Stimulated activated naive CD8-positive, alpha-beta T cell treated with anti-CD3 and anti-CD28 coated beads, Interleukin-15, Interleukin-2, amounts not matched to agents 100 ng/mL and 50 ng/mL, for 24 hours (primary cell): Measurements from ENCODE around the gene YTHDC2.
"Not testable (repeated sequence)": the region's sequence is repeated elsewhere in the genome, so short reads cannot be mapped to it uniquely, and the experiment has no call there.

Experiments used
- H3K27ac Mint-ChIP-seq: one replicate; pipeline ENCODE4 v1.8.0; 2021; ENCODE audit warnings: mild to moderate bottlenecking, mixed read lengths
- H3K27me3 Mint-ChIP-seq: one replicate; pipeline ENCODE4 v1.8.0; 2021; ENCODE audit warnings: mixed read lengths
- H3K36me3 Mint-ChIP-seq: one replicate; pipeline ENCODE4 v1.8.0; 2021; ENCODE audit warnings: low read depth, mixed read lengths
- H3K4me1 Mint-ChIP-seq: one replicate; pipeline ENCODE4 v1.8.0; 2021; ENCODE audit warnings: low read depth, mixed read lengths
- H3K4me3 Mint-ChIP-seq: one replicate; pipeline ENCODE4 v1.8.0; 2021; ENCODE audit warnings: mild to moderate bottlenecking, mixed read lengths
- H3K9me3 Mint-ChIP-seq: one replicate; pipeline ENCODE4 v1.8.0; 2021; ENCODE audit warnings: mixed read lengths

Gene YTHDC2

DNA sequence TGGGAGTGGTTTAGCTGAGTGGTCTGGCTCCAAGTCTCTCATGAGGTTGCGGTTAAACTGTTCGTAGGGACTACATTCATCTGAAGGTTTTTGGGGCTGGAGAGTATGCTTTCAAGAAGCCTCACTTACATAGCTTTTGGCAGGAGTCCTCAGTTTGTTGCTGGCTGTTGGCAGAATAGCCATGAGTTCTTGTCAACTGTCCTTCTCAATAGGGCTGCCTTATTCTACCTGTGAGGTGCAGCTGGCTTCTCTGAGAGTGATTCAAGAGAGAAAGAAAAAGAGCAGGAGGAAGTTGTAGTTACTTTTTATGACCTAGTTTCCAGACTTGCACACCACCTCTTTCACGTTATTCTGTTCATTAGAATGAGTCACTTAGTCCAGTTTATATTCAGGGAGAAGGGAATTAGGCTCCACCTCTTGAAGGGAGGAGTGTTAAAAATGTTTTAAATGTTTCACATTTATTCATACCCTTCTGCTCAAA is 33.2 kb downstream of the YTHDC2 start:
- H3K36me3 Mint-ChIP-seq: peaks cover 70% of the 10 kb centered on the region
- no peaks in the 10 kb centered on the region for H3K9me3 Mint-ChIP-seq

DNA sequence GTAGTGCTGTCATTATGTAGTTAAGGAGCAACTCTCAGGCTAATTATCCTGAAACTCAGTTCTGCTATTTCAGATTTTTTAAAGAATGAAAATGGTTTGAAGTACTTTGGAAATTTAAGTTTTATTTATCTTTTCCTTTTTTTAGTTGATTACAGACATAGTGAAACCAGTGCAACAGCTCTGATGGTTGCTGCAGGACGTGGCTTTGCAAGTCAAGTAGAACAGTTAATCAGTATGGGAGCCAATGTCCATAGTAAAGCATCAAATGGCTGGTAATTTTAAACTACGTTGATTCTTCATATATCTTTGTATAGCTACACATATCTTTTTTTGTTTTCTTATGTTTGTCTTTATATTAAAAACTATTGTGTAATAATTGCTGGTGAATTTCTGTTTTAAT is 34.9 kb downstream of the YTHDC2 start:
- H3K4me1 Mint-ChIP-seq: peaks cover 10% of the 10 kb centered on the region
- no peak overlapping the region for H3K27ac Mint-ChIP-seq
- H3K27me3 Mint-ChIP-seq: no peaks in the 10 kb centered on the region
- H3K9me3 Mint-ChIP-seq: no peaks in the 10 kb centered on the region
- H3K36me3 Mint-ChIP-seq: peaks cover 70% of the 10 kb centered on the region
- no peak overlapping the region for H3K4me3 Mint-ChIP-seq

More for the DNA sequence above, 33.2 kb downstream of the YTHDC2 start:
- Mint-ChIP-seq H3K4me3 (no peak overlapping the region), H3K4me1 (peaks cover 10% of the 10 kb centered on the region), H3K27ac (peak overlapping the region; percentile 4), H3K27me3 (no peaks in the 10 kb centered on the region)

DNA sequence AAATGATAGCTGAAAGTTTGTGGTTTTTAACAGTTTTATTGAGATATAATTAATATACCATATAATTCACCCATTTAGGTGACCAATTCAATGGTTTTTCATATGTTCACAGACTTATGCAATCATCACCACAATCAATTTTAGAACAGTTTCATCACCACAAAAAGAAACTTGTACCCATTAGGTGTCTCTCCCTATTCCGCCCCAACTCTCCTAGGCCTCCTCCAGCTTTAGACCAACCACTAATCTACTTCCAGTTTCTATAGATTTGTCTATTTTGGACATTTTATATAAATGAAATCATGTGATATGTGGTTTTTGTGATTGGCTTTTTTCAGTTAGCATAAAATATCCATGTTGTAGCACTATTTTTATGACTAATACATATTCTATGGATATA is 38.6 kb downstream of the YTHDC2 start:
- H3K27me3 Mint-ChIP-seq: no peaks in the 10 kb centered on the region
- H3K36me3 Mint-ChIP-seq: peaks cover 62% of the 10 kb centered on the region
- no peaks in the 10 kb centered on the region for H3K4me1 Mint-ChIP-seq
- H3K27ac Mint-ChIP-seq: no peak overlapping the region
- H3K9me3 Mint-ChIP-seq: no peaks in the 10 kb centered on the region
- no peak overlapping the region for H3K4me3 Mint-ChIP-seq

DNA sequence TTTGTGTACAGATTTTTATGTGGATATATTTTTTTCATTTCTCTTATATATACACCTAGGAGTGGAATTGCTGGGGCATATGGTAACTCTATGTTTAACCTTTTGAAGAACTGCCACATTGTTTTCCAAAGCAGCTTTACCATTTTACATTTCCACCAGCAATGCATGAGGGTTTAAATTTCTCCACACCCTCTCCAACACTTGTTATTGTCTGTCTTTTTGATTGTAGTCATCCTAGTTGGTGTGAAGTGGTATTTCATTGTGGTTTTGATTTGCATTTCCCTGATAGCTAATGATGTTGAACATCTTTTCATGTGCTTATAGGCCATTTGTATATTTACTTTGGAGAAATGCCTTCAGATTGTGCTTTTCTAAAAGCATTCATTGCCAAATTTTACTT is 39.1 kb downstream of the YTHDC2 start:
- Mint-ChIP-seq H3K36me3 (peaks cover 61% of the 10 kb centered on the region), H3K9me3 (no peaks in the 10 kb centered on the region), H3K27ac (no peak overlapping the region), H3K4me3 (no peak overlapping the region), H3K27me3 (no peaks in the 10 kb centered on the region), H3K4me1 (no peaks in the 10 kb centered on the region)

DNA sequence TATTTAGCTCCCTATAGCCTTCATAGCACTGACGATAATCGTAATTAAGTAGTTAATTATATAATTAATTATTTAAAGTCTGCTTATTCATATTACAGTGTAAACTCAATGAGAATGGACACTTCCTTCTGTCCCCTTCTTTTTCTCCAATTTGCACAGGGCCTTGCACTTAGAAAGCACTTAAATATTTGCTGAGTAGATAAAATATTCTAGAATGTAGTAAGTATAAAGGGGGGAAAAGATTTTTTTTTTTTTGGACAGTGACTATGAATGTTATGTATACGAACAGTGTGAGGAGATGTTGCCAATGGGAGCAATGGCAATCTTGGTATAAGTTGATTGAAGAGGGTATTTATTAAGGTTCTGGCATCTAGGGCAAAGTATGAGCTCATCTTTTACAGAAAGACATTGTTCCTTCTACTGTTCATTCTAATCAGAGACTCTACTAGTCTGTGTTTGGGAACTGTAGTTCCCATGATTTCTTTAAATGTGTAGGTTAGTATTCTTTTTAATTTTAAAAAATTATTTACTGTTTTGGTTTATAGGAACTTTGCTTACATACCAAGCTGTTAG is 49.4 kb downstream of the YTHDC2 start:
- H3K9me3 Mint-ChIP-seq: no peaks in the 10 kb centered on the region
- H3K4me1 Mint-ChIP-seq: no peaks in the 10 kb centered on the region
- H3K36me3 Mint-ChIP-seq: peaks cover 65% of the 10 kb centered on the region
- no peak overlapping the region for H3K27ac Mint-ChIP-seq
- H3K4me3 Mint-ChIP-seq: no peak overlapping the region
- no peaks in the 10 kb centered on the region for H3K27me3 Mint-ChIP-seq

DNA sequence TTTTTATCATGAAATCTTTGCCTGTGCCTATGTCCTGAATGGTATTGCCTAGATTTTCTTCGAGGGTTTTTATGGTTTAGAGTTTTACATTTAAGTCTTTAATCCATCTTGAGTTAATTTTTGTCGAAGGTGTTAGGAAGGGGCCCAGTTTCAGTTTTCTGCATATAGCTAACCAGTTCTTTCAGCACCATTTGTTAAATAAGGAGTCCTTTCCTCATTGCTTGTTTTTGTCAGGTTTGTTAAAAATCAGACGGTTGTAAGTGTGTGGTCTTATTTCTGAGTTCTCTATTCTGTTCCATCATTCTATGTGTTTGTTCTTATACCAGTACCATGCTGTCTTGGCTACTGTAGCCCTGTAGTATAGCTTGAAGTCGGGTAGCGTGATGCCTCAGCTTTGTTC is 55.9 kb downstream of the YTHDC2 start:
- no peak overlapping the region for H3K27ac Mint-ChIP-seq
- H3K27me3 Mint-ChIP-seq: no peaks in the 10 kb centered on the region
- H3K4me1 Mint-ChIP-seq: peaks cover 4% of the 10 kb centered on the region
- H3K36me3 Mint-ChIP-seq: peaks cover 82% of the 10 kb centered on the region
- H3K9me3 Mint-ChIP-seq: peaks cover 7% of the 10 kb centered on the region
- no peak overlapping the region for H3K4me3 Mint-ChIP-seq

DNA sequence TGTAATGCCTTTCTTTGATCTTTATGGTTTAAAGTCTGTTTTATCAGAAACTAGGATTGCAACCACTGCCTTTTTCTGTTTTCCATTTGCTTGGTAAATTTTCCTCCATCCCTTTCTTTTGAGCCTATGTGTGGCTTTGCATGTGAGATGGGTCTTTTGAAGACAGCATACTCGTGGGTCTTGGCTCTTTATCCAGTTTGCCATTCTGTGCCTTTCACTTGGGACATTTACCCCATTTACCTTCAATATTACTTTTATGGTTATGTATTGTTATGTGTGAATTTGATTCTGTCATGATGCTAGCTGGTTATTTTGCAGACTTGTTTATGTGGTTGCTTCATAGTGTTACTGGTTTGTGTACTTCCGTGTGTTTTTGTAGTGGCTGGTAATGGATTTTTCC is 59.2 kb downstream of the YTHDC2 start:
- no peaks in the 10 kb centered on the region for H3K27me3 Mint-ChIP-seq
- peaks cover 9% of the 10 kb centered on the region for H3K4me1 Mint-ChIP-seq
- H3K4me3 Mint-ChIP-seq: no peak overlapping the region
- H3K9me3 Mint-ChIP-seq: peaks cover 7% of the 10 kb centered on the region
- H3K27ac Mint-ChIP-seq: no peak overlapping the region
- peaks cover 73% of the 10 kb centered on the region for H3K36me3 Mint-ChIP-seq

DNA sequence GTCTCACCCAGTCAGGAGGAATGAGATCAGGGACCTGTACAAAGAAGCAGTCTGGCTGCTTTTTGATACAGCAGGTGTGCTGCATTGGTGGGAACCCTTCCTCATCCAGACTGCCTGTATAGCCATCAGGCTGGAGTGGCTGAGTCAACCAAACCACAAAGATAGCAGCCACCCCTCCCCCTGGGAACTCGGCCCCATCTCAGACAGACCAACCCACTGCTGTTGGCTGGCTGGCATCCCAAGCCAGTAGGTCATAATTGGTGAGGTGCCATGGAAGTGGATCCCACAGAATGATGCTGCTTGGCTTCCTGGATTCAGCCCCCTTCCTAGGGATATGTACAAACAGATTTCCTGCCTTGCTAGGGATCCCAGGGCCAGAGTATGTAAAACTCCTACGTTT is 60.9 kb downstream of the YTHDC2 start:
- H3K27ac Mint-ChIP-seq: no peak overlapping the region
- H3K4me3 Mint-ChIP-seq: no peak overlapping the region
- peaks cover 9% of the 10 kb centered on the region for H3K4me1 Mint-ChIP-seq
- peaks cover 7% of the 10 kb centered on the region for H3K9me3 Mint-ChIP-seq
- H3K27me3 Mint-ChIP-seq: no peaks in the 10 kb centered on the region
- peaks cover 64% of the 10 kb centered on the region for H3K36me3 Mint-ChIP-seq

DNA sequence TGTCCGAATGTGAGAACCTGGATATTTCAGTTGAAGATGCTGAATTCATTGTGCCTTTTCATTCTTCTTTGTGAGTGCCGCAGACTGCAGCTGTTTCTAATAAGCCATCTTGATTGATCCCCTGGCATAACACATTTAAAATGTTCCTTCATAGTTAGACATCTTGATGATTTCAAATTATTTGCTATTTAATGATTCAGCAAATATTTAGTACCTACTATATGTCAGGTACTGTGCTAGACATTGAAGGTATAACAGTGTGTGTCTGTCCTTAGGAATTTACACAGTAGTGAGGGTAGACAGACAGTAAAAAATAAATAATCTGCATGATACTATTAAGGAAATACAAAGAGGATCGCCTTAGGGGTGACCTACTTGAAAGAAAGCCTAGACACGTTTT is 61.6 kb downstream of the YTHDC2 start:
- peaks cover 60% of the 10 kb centered on the region for H3K36me3 Mint-ChIP-seq
- no peak overlapping the region for H3K4me3 Mint-ChIP-seq
- peaks cover 7% of the 10 kb centered on the region for H3K9me3 Mint-ChIP-seq
- H3K4me1 Mint-ChIP-seq: peaks cover 9% of the 10 kb centered on the region
- no peaks in the 10 kb centered on the region for H3K27me3 Mint-ChIP-seq
- no peak overlapping the region for H3K27ac Mint-ChIP-seq

DNA sequence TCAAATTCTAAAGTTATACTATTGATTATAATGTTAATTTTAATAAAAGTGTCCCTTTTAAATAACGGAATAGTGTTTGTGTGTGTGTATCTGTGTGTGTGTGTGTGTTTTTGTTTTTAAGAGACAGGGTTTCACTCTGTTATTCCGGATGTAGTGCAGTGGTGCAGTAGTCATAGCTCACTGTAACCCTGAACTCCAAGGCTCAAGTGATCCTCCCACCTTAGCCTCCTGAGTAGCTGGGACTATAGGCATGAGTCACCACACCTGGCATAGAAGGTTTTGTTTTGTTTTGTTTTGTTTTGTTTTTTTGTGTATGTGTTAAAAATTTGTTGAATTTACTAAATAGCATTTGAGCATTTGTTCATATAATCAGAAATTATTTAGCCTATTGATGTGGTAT is 64.6 kb downstream of the YTHDC2 start:
- H3K27me3 Mint-ChIP-seq: no peaks in the 10 kb centered on the region
- H3K36me3 Mint-ChIP-seq: peaks cover 47% of the 10 kb centered on the region
- no peak overlapping the region for H3K27ac Mint-ChIP-seq
- H3K4me3 Mint-ChIP-seq: no peak overlapping the region
- H3K9me3 Mint-ChIP-seq: no peaks in the 10 kb centered on the region
- H3K4me1 Mint-ChIP-seq: peaks cover 9% of the 10 kb centered on the region

DNA sequence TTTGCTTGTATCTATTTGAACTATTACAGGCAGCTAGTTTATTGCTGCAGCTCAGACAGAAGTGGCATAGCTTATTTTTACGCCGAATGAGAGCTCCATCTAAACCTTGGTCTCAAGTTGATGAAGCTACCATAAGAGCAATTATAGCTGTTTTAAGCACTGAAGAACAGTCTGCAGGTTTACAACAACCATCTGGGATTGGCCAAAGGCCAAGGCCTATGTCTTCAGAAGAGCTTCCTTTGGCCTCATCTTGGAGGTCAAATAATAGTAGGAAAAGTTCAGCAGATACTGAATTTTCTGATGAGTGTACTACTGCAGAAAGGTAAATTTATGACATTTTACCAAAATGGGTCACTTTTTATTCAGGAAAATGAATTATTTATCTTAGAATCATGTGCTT is 67.9 kb downstream of the YTHDC2 start:
- H3K4me1 Mint-ChIP-seq: no peaks in the 10 kb centered on the region
- peaks cover 37% of the 10 kb centered on the region for H3K36me3 Mint-ChIP-seq
- H3K27me3 Mint-ChIP-seq: no peaks in the 10 kb centered on the region
- no peak overlapping the region for H3K4me3 Mint-ChIP-seq
- no peaks in the 10 kb centered on the region for H3K9me3 Mint-ChIP-seq
- no peak overlapping the region for H3K27ac Mint-ChIP-seq

DNA sequence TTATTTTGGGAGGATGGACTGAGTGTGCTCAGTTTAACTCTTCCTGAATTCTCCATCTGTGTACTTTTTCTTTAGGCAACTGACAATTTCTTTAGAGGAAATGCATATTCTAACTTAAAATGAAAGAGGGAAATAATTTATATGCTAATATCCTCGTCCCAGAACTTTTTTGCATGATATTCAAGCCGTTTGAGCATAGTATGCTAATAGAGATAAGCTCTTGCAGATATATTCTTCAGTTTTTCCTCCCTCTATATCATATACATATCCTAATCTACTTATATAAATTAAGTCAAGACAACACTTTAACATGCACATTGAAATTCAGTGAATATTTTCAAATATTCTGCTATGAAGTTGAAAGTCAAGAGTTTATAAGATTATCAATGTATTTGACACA is 84.7 kb downstream of the YTHDC2 start:
- Mint-ChIP-seq H3K4me3 (no peak overlapping the region), H3K9me3 (no peaks in the 10 kb centered on the region), H3K27me3 (no peaks in the 10 kb centered on the region), H3K27ac (no peak overlapping the region), H3K36me3 (peaks cover 15% of the 10 kb centered on the region), H3K4me1 (no peaks in the 10 kb centered on the region)

DNA sequence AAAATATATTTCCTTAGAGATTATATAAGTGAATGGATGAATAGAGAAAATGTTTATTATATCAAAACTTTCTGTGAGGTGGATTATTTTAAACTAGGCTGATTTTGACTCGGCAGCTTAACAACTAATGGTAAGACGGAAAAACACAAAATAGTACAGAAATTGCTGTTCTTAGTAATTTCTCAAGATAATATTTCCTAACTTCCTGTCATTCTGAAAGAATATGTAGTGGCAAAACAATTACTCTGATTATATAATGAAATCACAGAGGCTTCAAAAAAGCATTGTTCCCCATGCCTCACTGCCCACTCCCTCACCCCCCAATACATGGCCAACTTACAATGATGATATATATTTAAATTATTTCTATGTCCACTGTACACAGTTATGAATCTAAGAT is 85.4 kb downstream of the YTHDC2 start:
- Mint-ChIP-seq H3K27ac (no peak overlapping the region), H3K4me3 (no peak overlapping the region), H3K27me3 (no peaks in the 10 kb centered on the region), H3K4me1 (no peaks in the 10 kb centered on the region), H3K36me3 (peaks cover 7% of the 10 kb centered on the region), H3K9me3 (no peaks in the 10 kb centered on the region)

DNA sequence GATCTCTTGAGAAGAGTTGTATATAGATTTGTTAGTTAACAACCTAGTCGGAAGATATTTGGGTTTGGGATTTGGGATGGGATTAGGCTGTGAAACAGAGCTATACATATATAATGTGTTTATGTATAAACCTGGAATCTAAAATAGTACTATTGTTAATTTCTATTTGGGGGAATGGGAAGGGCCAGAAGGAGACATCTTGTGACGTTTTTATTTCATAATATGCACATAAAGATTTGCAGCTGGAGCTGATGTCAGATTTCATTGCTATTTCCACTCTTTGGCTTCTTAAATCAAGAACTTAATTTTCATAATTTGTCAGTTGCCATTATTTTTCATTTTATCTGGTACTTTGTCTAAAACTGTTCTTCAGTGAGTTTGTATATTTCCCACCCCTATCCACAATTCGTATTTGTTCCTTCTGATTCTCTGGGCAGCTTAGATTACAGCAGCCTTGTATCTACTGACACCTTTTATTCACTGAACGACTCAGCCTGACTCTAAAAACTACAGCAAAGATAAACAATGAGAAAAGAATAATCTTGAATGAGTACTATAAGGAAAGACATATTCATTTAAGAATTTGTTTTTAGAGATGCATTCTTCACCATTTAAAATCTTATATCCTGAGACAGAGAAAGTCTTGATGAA is 86.9 kb downstream of the YTHDC2 start:
- Mint-ChIP-seq H3K9me3 (no peaks in the 10 kb centered on the region), H3K27me3 (no peaks in the 10 kb centered on the region), H3K4me1 (no peaks in the 10 kb centered on the region), H3K27ac (no peak overlapping the region), H3K4me3 (no peak overlapping the region), H3K36me3 (no peaks in the 10 kb centered on the region)

DNA sequence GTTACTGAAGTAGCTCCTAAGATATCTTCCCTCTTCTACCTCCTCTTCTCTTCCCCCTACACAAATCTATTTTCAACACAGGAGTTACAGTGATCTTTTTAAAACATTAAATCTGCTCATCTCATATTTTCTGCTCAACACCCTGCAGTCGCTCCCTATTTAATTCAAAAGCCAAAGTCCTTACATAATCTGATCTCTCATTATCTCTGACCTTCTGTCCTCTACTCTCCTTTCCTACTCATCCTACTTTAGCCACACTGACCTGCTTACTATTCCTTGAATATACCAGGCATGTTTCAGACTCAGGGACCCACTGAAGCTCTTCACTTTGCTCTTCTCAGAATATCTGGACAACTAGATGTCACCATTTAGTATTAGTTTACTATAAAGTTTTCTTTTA is 87.9 kb downstream of the YTHDC2 start:
- H3K36me3 Mint-ChIP-seq: no peaks in the 10 kb centered on the region
- peaks cover 8% of the 10 kb centered on the region for H3K27me3 Mint-ChIP-seq
- H3K4me3 Mint-ChIP-seq: no peak overlapping the region
- peaks cover 2% of the 10 kb centered on the region for H3K4me1 Mint-ChIP-seq
- no peak overlapping the region for H3K27ac Mint-ChIP-seq
- H3K9me3 Mint-ChIP-seq: no peaks in the 10 kb centered on the region

DNA sequence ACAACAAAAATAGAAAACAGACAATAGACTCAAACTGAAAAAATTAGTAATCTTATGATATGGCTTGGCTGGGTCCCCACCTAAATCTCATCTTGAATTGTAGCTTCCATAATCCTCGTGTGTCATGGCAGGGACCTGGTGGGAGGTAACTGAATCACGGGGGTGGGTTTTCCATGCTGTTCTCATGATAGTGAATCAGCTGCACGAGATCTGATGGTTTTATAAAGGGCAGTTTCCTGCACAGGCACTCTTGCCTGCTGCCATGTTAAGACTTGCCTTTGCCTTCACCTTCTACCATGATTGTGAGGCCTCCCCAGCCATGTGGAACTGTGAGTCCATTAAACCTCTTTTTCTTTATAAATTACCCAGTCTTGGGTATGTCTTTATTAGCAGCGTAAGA is 89.8 kb downstream of the YTHDC2 start:
- not testable (repeated sequence) for H3K27ac Mint-ChIP-seq, H3K4me1 Mint-ChIP-seq, H3K36me3 Mint-ChIP-seq, H3K9me3 Mint-ChIP-seq, H3K4me3 Mint-ChIP-seq
- H3K27me3 Mint-ChIP-seq: peaks cover 21% of the 10 kb centered on the region
